Retina (tissue), 1 donor: ENCODE data around the gene RABAC1.
"Not testable (repeated sequence)": the region's sequence is repeated elsewhere in the genome, so short reads cannot be mapped to it uniquely, and the experiment has no call there.

ENCODE experiments used
- DNase-seq: peaks from one replicate; pipeline ENCODE4 v3.0.0-alpha.2; 2016

RABAC1 gene

DNA sequence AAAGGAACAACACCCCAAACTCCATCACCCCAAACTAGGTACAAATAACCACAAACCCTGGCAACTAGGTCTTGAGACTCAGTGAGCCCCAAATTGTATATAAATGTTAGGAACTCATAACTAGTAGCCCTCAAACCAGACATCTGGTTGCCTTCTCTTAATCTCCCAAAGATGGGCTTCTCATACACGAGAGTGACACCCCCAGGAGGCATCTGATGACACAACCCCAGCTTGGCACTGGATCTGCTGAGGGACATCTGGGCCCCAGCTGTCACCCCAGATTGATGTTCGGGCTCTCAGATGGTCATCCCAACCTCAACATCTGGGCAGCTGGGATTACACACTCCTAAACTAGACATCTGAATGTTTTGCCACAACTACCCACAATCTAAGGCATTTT, 14.8 kb downstream of the RABAC1 start:
- no peak for DNase-seq

DNA sequence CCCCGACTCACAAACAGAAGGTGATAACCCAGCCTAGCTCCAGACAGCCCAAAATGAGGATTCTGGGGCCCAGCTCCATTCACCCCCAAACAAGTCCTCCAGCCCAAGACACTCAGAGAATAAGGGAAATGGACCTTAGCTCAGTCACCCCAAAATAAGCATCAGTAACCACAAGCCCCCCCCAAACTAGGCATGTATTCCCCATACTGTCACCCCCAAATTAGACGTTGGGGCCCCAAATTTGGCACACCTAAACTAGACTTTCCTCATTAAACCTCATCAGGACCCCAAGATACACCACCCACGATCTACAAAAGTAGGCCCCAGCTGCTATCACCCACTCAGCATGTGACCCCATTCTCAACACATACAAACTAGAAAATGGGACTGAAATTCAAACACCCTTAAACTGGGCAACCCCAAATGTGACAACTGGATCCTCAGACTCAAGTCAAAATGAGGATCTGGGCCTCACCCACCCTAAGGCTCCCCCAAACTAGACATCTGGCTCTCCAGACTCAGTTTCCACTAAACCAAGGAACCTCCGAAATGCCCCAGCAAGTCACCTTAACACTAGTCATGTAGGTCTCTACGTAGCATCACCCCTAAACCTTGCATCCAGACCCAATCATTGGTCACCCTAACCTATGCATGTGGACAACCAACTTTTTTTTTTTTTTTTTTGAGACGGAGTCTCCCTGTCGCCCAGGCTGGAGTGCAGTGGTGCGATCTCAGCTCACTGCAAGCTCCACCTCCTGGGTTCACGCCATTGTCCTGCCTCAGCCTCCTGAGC, 17.5 kb downstream of the RABAC1 start:
- DNase-seq = no peak

DNA sequence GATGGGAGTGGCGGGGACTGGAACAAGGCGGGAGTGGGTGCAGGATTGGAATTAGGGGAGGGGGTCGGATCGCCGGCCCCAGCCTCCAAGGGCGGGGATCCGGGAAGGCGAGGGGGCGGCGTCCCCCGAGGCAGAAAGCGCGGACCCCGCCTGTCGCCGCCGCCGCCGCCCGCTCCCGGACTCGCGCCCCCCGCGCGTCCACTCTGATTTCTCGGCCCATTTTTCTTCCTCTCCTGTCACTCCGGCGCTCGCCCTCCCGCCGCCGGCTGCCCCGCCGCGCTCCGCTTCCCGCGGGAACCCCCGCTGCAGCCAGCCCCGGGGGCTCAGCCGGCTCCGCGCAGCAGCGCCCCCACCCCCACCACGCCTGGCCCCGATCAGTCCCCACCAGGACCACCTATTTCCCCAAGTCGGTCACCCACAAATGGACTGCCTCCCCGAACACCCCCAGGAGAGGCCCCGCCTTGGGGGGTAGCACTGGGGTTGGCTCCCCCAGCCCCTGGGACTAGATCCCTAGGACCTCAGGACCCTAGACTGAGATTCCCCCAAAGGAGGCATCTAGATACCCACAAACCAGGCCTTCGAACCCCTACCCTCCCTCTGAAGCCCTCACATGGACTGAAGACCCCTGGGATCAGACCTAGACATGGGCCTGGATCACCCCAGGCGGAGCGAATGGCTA, 18.3 kb downstream of the RABAC1 start:
- no peak for DNase-seq

DNA sequence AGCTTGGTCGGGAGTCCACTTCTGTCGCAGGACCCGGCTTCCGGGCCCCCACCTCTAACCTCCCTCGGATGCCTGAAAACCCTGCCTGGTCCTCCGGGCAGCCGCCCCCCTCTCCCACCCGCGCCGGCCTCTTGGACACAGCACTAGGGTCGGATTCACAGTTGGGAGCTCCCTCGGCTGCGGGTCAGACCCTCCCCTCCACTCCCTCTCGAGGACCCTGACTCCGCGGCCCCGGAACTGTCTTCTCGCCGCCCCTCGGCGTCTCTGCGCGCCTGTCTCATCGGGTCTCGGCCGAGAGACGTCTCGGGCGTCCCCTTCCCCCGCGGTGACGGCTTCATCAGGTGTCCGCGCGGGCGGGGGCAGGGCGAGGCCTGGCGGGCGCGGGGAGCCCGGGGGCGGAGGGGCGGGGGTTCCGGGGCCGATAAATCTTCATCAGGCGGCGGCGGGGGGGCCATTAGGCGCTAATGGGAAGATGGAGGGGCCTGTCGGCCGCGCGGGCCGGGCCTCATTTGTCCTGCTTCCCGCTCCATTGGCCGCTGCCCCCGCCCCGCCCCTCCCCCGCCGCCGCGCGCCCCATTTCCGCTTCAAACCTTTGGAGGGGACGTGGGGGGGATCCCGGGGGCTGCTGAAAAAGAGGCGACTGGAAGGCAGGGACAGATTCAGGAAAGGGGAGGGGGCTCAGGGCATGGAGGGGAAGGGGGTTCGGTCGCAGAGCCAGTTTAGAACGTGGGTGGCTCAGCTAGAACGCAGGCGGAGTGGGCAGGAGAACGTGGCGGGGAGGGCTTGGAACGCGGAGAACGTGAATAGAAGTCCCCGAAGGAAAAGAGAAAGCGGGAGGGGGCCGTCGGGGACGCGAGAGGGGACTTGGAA, 19.0 kb downstream of the RABAC1 start:
- DNase-seq = peak; percentile 54

DNA sequence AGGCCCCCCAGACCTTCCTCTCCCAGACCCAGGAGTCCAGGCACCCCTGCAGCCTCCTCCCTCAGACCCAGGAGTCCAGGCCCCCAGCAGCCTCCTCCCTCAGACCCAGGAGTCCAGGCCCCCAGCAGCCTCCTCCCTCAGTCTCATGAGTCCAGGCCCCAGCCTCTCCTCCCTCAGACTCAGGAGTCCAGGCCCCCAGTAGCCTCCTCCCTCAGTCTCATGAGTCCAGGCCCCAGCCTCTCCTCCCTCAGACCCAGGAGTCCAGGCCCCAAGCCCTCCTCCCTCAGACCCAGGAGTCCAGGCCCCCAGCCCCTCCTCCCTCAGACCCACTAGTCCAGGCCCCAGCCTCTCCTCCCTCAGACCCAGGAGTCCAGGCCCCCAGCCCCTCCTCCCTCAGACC, 19.9 kb downstream of the RABAC1 start:
- not testable (repeated sequence) for DNase-seq

DNA sequence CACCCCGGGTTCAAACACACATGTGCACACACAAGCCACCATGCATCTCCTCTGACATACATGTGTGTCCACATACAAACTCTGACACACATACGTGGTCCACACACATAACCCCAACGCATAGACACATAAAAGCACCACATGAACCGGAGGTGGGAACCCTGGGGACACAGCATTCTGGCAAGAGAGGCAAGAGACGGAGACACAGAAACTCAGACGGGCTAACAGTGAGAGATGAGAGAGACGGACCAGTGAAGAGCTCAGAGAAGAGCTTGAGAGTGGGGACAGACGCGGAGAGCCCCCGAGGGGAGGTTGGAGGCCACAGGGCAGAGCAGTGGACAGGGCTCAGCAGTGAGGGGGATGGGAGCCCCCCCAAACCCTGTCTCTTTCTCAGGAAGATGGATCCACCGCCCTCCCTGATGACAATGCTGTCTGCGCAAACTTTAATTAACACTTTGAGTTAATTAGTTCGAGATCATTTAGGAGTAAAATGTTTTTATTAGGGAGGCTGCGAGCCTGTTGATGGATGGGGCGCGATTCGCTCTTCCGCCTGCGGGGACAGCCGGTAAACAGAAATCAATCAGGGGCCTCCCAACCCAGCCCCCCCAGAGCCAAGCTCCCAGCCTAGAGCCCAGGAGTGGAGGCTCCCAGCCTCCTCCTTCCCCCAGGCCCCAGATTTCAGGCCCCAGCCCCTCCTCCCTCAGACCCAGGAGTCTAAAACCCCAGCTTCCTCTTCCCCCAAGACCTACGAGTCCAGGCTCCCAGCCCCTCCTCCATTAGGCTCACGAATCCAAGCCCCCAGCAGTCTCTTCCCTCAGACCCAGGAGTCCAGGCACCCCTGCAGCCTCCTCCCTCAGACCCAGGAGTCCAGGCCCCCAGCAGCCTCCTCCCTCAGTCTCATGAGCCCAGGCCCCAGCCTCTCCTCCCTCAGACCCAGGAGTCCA, 21.3 kb downstream of the RABAC1 start:
- peak; percentile 26 for DNase-seq

GRCh38 chr19:41936961-41937360, 22.2 kb downstream of the RABAC1 start:
- peak; percentile 22 for DNase-seq

- DNase-seq = peak; percentile 20
Observed at GRCh38 chr19:41936416-41936850, 22.7 kb downstream of the RABAC1 start.

GRCh38 chr19:41935760-41936415, 23.2 kb downstream of the RABAC1 start:
- DNase-seq = no peak

DNA sequence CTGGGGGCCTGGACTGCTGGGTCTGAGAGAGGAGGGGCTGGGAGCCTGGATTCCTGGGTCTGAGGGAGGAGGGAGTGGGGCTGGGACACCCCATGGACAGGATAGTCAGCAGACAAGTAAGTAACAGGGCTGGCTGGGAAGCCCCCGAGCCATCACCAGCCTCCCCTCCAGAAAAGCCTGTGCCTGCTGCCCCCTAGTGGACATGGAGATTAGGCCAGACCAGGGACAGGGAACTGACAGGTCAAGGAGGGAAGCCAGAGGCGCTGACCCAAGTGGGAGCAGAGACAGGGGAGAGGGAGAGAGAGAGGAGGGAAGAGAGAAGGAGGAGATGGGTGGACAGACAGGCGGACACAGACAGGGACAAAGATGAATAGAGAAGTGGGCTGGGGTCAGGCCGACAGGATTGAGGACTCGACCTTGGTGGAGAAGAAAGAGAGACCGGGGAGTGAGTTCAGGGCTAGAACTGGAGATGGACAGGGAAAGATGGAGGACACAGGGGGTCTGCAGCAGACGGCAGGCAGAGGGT, 24.2 kb downstream of the RABAC1 start:
- DNase-seq = peak; percentile 82

DNA sequence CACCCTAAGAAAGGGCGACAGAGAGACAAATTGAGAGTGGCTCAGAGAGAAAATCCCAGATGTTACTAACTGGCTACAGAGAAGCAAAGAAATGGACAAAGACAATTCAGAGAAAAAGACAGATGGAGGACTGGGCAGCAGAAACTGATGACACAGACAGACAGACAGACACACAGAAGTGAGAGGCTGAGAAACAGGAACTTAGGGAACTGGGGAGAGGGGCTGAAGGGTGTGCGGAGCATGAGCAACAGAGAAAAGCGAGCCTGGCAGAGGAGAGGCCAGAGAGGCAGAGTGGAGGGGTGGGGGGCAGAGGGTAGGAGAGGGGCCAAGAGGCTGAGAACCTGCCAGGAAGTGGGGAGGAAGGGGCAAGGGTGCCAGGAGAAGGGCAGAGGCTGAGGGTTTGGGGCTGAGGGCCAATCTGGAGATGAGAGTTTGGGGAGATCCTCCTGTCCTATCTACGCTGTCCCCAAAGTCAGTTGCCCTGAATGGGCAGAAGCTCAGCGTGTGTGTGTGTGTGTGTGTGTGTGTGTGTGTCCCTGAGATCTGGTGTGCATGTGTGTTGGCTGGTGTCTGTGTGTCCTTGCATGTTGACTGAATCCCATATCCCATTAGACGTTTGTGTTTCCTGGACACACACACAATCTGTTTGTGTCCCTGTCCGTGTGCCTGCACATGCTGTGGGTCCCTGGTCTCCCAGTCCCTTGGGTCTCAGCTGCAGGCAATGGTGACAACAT, 25.3 kb downstream of the RABAC1 start:
- DNase-seq = no peak

GRCh38 chr19:41932720-41933332, 26.3 kb downstream of the RABAC1 start:
- peak; percentile 62 for DNase-seq

GRCh38 chr19:41932259-41932719, 26.8 kb downstream of the RABAC1 start:
- peak; percentile 18 for DNase-seq

DNA sequence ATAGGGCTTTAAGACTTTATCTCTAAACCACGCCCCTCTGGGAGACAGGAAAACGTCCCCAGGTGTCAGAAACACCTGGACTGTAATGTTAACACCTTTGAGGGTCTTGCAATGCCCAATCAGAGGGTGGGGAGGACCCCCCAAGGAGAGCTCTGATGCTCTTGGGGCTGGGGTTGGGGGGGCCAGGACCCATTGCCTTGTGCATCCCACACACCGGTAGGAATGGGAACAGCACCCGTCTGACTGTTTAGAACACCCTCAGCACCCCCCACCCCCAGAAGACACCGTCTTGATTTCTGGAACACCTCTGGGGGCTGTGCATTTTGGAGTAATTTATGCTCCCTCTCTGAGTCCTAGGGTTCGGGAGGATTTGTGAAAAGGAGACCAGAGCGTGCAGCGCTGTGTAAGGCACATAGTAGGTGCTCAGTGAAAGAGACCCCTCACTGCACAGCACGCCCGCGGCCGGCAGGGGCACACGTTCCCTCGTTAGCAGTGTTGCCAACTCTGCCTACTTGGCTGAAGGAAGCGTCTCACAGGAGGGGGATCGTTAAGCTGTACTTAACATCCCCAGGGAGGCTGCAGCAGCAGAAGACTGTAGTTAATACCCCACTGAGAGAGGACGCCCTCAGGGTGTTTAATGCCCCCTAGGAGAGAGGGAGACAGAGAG, 28.1 kb downstream of the RABAC1 start:
- DNase-seq = peak; percentile 35

GRCh38 chr19:41930322-41930722, 28.8 kb downstream of the RABAC1 start:
- no peak for DNase-seq

DNA sequence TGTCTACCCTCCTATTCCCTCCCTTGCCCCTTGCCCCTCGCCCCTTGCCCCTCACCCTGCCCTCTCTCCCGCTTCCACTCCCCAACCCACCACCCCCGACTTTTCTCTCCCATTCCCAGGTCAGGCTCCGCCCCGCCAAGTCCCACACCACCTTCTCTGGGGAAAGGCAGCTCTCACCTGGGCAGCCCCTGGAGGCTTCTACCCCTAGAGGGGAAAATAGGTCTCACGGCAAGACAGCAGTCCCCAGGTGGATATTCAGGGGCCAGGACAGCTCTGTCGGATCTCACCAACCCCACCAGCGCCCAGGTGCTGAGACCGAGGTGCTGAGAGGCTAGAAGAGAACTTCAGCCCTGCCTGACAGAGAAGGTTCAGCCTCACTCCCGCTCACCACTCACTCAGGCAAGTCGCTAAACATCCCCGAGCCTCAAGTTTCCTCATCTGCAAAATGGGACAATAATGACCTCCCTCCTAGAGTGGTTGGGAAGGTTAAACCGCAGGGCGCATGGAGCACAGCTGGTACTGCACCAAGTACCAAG, 29.5 kb downstream of the RABAC1 start:
- DNase-seq = no peak

GRCh38 chr19:41928754-41929535, 30.2 kb downstream of the RABAC1 start:
- peak; percentile 26 for DNase-seq

DNA sequence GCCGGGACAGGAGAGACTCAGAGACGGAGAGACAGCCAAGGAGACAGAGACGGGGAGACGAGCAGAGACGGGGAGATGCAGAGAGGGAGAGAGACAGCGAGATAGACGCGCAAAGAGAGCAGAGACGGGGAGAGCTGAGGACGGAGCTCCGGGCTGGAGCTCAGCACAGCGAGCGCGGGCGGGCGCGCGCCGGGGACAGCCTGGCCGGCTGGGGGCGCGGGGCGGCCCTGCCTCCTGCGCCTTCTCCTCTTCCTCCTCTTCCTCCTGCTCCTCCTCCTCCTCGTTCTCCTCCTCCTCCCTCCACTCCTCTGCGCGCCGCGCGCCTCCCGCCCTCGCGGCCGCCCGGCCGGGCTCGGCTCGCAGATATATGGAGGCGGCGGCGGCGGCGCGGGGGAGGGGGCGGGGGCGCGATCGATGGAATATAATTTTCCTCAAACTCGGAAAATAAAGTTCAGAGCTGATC, 30.9 kb downstream of the RABAC1 start, which contains the start of gene ERFL:
Gene ERFL (minus strand): TSS at position 229 of the 463 bp plus-strand sequence. CDS start 15,530 bp downstream, outside the sequence.
- peak; percentile 52 for DNase-seq
